Stimulated activated CD4-positive, alpha-beta T cell treated with anti-CD3 and anti-CD28 coated beads, Interleukin-4, amount 100 ng/mL, for 4 hours (primary cell): ENCODE measurements around the gene LDLRAD3.

Experiments used
- DNase-seq, 2 experiments: peaks; one replicate each; pipeline ENCODE4 v3.0.0-alpha.2; 2020

The LDLRAD3 gene

GRCh38 chr11:35928688-35929395, 15.0 kb upstream of the LDLRAD3 start:
- no peak for DNase-seq

GRCh38 chr11:35930466-35930865, 13.4 kb upstream of the LDLRAD3 start:
- no peak for DNase-seq

- no peak for DNase-seq
Observed at GRCh38 chr11:35932121-35932520, 11.7 kb upstream of the LDLRAD3 start.

GRCh38 chr11:35932681-35933319, 11.1 kb upstream of the LDLRAD3 start:
- no peak for DNase-seq

GRCh38 chr11:35933320-35933871, 10.5 kb upstream of the LDLRAD3 start:
- no peak for DNase-seq

GRCh38 chr11:35934271-35934670, 9.6 kb upstream of the LDLRAD3 start:
- DNase-seq = no peak

GRCh38 chr11:35934981-35935380, 8.9 kb upstream of the LDLRAD3 start:
- no peak for DNase-seq

- DNase-seq = no peak
Observed at GRCh38 chr11:35935390-35935789, 8.5 kb upstream of the LDLRAD3 start.

- DNase-seq = no peak
Observed at GRCh38 chr11:35937111-35937510, 6.8 kb upstream of the LDLRAD3 start.

GRCh38 chr11:35937700-35938099, 6.2 kb upstream of the LDLRAD3 start:
- no peak for DNase-seq

GRCh38 chr11:35938231-35938630, 5.6 kb upstream of the LDLRAD3 start:
- no peak for DNase-seq

GRCh38 chr11:35943309-35943708, 553 bp upstream of the LDLRAD3 start:
- DNase-seq = no peak

- no peak for DNase-seq
Observed at GRCh38 chr11:35944503-35945136, 758 bp downstream of the LDLRAD3 start.

GRCh38 chr11:35945137-35945518, 1.3 kb downstream of the LDLRAD3 start:
- DNase-seq = no peak

GRCh38 chr11:35946766-35947165, 2.9 kb downstream of the LDLRAD3 start:
- no peak for DNase-seq

GRCh38 chr11:35947437-35947836, 3.6 kb downstream of the LDLRAD3 start:
- DNase-seq = no peak

GRCh38 chr11:35949242-35949641, 5.4 kb downstream of the LDLRAD3 start:
- DNase-seq = no peak

GRCh38 chr11:35950082-35950481, 6.2 kb downstream of the LDLRAD3 start:
- DNase-seq = no peak

- no peak for DNase-seq
Observed at GRCh38 chr11:35951680-35952079, 7.8 kb downstream of the LDLRAD3 start.

- DNase-seq = no peak
Observed at GRCh38 chr11:35953081-35953760, 9.4 kb downstream of the LDLRAD3 start.

GRCh38 chr11:35954205-35954604, 10.3 kb downstream of the LDLRAD3 start:
- no peak for DNase-seq

- DNase-seq = no peak
Observed at GRCh38 chr11:35955636-35956035, 11.8 kb downstream of the LDLRAD3 start.

GRCh38 chr11:35962369-35963138, 18.7 kb downstream of the LDLRAD3 start:
- no peak for DNase-seq
